ENCODE results near the gene RNU4-1.

Gene RNU4-1

DNA sequence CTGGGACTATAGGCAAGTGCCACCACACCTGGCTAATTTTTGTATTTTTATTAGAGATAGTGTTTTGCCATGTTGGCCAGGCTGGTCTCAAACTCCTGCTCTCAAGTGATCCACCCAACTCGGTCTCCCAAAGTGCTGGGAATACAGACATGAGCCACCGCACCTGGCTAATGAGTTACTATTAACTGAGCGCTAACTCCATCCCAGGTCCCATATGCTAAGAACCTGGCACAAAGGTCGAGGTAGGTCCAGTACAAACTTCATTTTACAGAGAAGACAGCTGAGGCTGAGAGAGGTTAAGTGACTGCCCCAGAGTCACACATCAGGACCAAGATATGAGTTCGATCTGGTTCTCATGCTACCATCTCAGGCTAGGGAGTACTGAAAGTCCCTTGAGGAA is 39.0 kb upstream of the RNU4-1 start:
- Histone ChIP-seq H3K4me2 (ENCODE audit: insufficient read depth, low read length, poor library complexity, severe bottlenecking) (no peak overlapping the region), H2BK5ac (ENCODE audit: low read length) (no peak overlapping the region), H4K91ac (ENCODE audit: low read depth, low read length, poor library complexity) (no peak overlapping the region), H3K4ac (ENCODE audit: low read length) (no peak overlapping the region), H3K9me3 (replicated peaks in 1 of 2; ENCODE audit: control insufficient read depth in 2 of 2, insufficient read depth in 1 of 2, low read depth in 1 of 2, low read length in 2 of 2) (peaks cover 7 to 10% of the 10 kb centered on the region in 2 donors), H3K4me3 (ENCODE audit: low read length in 2 of 2) (no peak overlapping the region), H2BK120ac (ENCODE audit: low read depth, low read length) (no peak overlapping the region), H3K4me1 (ENCODE audit: control insufficient read depth in 2 of 2, insufficient read depth in 1 of 2, low read depth in 1 of 2, low read length in 2 of 2) (no peaks in the 10 kb centered on the region), H3K79me1 (ENCODE audit: low read depth, low read length) (no peaks in the 10 kb centered on the region), H3K36me3 (replicated peaks in 1 of 2; ENCODE audit: control insufficient read depth in 2 of 2, insufficient read depth in 2 of 2, low read length in 2 of 2) (no peaks in the 10 kb centered on the region), H3K23ac (ENCODE audit: low read depth, low read length, poor library complexity) (no peak overlapping the region), H3K14ac (ENCODE audit: low read length) (peak overlapping the region; percentile 8), H2AFZ (ENCODE audit: low read length) (no peak overlapping the region), H3K27ac (replicated peaks; ENCODE audit: low read length) (no peak overlapping the region), H3K27me3 (ENCODE audit: control insufficient read depth in 3 of 3, insufficient read depth in 3 of 3, low read depth in 1 of 3, low read length in 3 of 3) (peaks cover 0 to 6% (median 0%) of the 10 kb centered on the region in 3 experiments), H4K8ac (ENCODE audit: low read depth, low read length) (no peak overlapping the region), H2AK5ac (ENCODE audit: low read depth, low read length) (no peak overlapping the region), H2BK12ac (ENCODE audit: low read length) (no peak overlapping the region), H3K9ac (ENCODE audit: low read depth, low read length, poor library complexity) (no peak overlapping the region), H2BK15ac (ENCODE audit: low read length) (no peak overlapping the region), H3K18ac (ENCODE audit: low read length) (no peak overlapping the region)
- no peak for DNase-seq (ENCODE audit: low spot score)
- no CpG with 5 or more reads among the region's 5 CpGs for WGBS, 2 donors (ENCODE audit: extremely low coverage in 2 of 2, insufficient read length in 2 of 2, insufficient replicate concordance in 1 of 2)

DNA sequence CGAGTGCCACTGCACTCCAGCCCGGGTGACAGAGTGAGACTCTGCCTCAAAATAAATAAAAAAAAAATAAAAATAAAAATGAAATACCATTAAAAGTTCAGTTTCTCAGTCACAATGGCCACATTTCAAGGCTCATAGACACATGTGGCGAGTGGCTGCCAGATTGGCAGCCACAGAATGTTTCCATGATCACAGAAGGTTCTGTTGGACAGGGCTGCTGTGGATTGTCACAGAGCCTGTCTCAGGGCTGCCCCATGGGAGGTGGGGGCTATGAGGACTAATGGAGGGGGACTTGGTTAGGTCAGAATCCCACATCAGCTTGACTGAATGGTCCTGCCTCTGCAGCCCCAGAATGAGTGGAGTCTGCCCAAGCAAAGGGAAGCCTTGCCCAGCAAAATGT is 38.4 kb upstream of the RNU4-1 start:
- Histone ChIP-seq H2AK5ac (ENCODE audit: low read depth, low read length) (no peak overlapping the region), H3K14ac (ENCODE audit: low read length) (no peak overlapping the region), H3K27ac (replicated peaks; ENCODE audit: low read length) (no peak overlapping the region), H3K9ac (ENCODE audit: low read depth, low read length, poor library complexity) (no peak overlapping the region), H3K4me3 (ENCODE audit: low read length in 2 of 2) (no peak overlapping the region), H3K9me3 (replicated peaks in 1 of 2; ENCODE audit: control insufficient read depth in 2 of 2, insufficient read depth in 1 of 2, low read depth in 1 of 2, low read length in 2 of 2) (peaks cover 2 to 4% of the 10 kb centered on the region in 2 donors), H3K18ac (ENCODE audit: low read length) (no peak overlapping the region), H2BK5ac (ENCODE audit: low read length) (no peak overlapping the region), H3K23ac (ENCODE audit: low read depth, low read length, poor library complexity) (no peak overlapping the region), H3K79me1 (ENCODE audit: low read depth, low read length) (no peaks in the 10 kb centered on the region), H3K4me1 (ENCODE audit: control insufficient read depth in 2 of 2, insufficient read depth in 1 of 2, low read depth in 1 of 2, low read length in 2 of 2) (no peaks in the 10 kb centered on the region), H3K36me3 (replicated peaks in 1 of 2; ENCODE audit: control insufficient read depth in 2 of 2, insufficient read depth in 2 of 2, low read length in 2 of 2) (no peaks in the 10 kb centered on the region), H4K8ac (ENCODE audit: low read depth, low read length) (no peak overlapping the region), H3K27me3 (ENCODE audit: control insufficient read depth in 3 of 3, insufficient read depth in 3 of 3, low read depth in 1 of 3, low read length in 3 of 3) (peaks cover 0 to 6% (median 0%) of the 10 kb centered on the region in 3 experiments), H2BK12ac (ENCODE audit: low read length) (no peak overlapping the region), H2BK15ac (ENCODE audit: low read length) (no peak overlapping the region), H3K4me2 (ENCODE audit: insufficient read depth, low read length, poor library complexity, severe bottlenecking) (no peak overlapping the region), H2AFZ (ENCODE audit: low read length) (no peak overlapping the region), H4K91ac (ENCODE audit: low read depth, low read length, poor library complexity) (no peak overlapping the region), H2BK120ac (ENCODE audit: low read depth, low read length) (no peak overlapping the region), H3K4ac (ENCODE audit: low read length) (no peak overlapping the region)
- no peak for DNase-seq (ENCODE audit: low spot score)
- WGBS, 2 donors (ENCODE audit: extremely low coverage in 2 of 2, insufficient read length in 2 of 2, insufficient replicate concordance in 1 of 2): no CpG with 5 or more reads among the region's 3 CpGs

DNA sequence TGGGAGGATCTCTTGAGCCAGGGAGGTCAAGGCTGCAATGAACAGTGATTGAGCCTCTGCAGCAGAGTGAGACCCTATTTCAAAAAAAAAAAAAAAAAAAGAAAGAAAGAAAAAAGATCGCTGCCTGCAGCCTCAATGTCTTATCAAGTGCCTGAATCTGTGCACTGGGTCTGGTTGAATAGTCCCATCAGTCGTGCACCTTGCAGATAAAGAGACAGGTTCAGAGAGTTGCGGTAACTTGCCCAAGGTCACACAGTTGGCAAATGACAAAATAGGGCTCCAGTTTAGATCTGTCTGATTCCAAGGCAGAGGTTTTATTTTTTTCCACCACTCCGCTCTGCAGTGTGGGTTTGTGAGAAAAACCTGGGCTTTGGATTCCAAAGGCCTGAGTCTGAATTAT is 35.2 kb upstream of the RNU4-1 start:
- Histone ChIP-seq H3K4me2 (ENCODE audit: insufficient read depth, low read length, poor library complexity, severe bottlenecking) (no peak overlapping the region), H3K79me1 (ENCODE audit: low read depth, low read length) (no peaks in the 10 kb centered on the region), H3K23ac (ENCODE audit: low read depth, low read length, poor library complexity) (no peak overlapping the region), H2AFZ (ENCODE audit: low read length) (no peak overlapping the region), H2BK120ac (ENCODE audit: low read depth, low read length) (no peak overlapping the region), H3K14ac (ENCODE audit: low read length) (no peak overlapping the region), H4K91ac (ENCODE audit: low read depth, low read length, poor library complexity) (no peak overlapping the region), H4K8ac (ENCODE audit: low read depth, low read length) (no peak overlapping the region), H3K9ac (ENCODE audit: low read depth, low read length, poor library complexity) (no peak overlapping the region), H3K4me3 (ENCODE audit: low read length in 2 of 2) (no peak overlapping the region), H2AK5ac (ENCODE audit: low read depth, low read length) (no peak overlapping the region), H3K9me3 (replicated peaks in 1 of 2; ENCODE audit: control insufficient read depth in 2 of 2, insufficient read depth in 1 of 2, low read depth in 1 of 2, low read length in 2 of 2) (no peaks in the 10 kb centered on the region), H3K27ac (replicated peaks; ENCODE audit: low read length) (no peak overlapping the region), H3K18ac (ENCODE audit: low read length) (no peak overlapping the region), H3K36me3 (replicated peaks in 1 of 2; ENCODE audit: control insufficient read depth in 2 of 2, insufficient read depth in 2 of 2, low read length in 2 of 2) (no peaks in the 10 kb centered on the region), H3K27me3 (ENCODE audit: control insufficient read depth in 3 of 3, insufficient read depth in 3 of 3, low read depth in 1 of 3, low read length in 3 of 3) (peaks cover 0 to 6% (median 0%) of the 10 kb centered on the region in 3 experiments), H3K4ac (ENCODE audit: low read length) (no peak overlapping the region), H3K4me1 (ENCODE audit: control insufficient read depth in 2 of 2, insufficient read depth in 1 of 2, low read depth in 1 of 2, low read length in 2 of 2) (peaks cover 4 to 5% of the 10 kb centered on the region in 2 donors), H2BK15ac (ENCODE audit: low read length) (no peak overlapping the region), H2BK12ac (ENCODE audit: low read length) (no peak overlapping the region), H2BK5ac (ENCODE audit: low read length) (no peak overlapping the region)
- no peak for DNase-seq (ENCODE audit: low spot score)
- WGBS, 2 donors (ENCODE audit: extremely low coverage in 2 of 2, insufficient read length in 2 of 2, insufficient replicate concordance in 1 of 2): no CpG with 5 or more reads among the region's 4 CpGs

- WGBS, 2 donors (ENCODE audit: extremely low coverage in 2 of 2, insufficient read length in 2 of 2, insufficient replicate concordance in 1 of 2): no CpG with 5 or more reads among the region's 5 CpGs
- no peak within 1 kb of the TSS for H2BK120ac ChIP-seq (ENCODE audit: low read depth, low read length)
These were observed 34.6 kb upstream of the RNU4-1 start, which contains the start of gene PLA2G1B for GRCh38 chr12:120327593-120327992. Gene PLA2G1B, minus strand, starts transcription at chr12:120327779. Its CDS starts 26 bp downstream, at chr12:120327753.

More at GRCh38 chr12:120327593-120327992, 34.6 kb upstream of the RNU4-1 start, which contains the start of gene PLA2G1B:
- H2AK5ac ChIP-seq (ENCODE audit: low read depth, low read length): no peak within 1 kb of the TSS
- no peak within 1 kb of the TSS for H3K4ac ChIP-seq (ENCODE audit: low read length)
- H3K14ac ChIP-seq (ENCODE audit: low read length): no peak within 1 kb of the TSS
- H2BK12ac ChIP-seq (ENCODE audit: low read length): no peak within 1 kb of the TSS
- no peak within 1 kb of the TSS for H3K18ac ChIP-seq (ENCODE audit: low read length)
- no peak within 1 kb of the TSS for H3K9ac ChIP-seq (ENCODE audit: low read depth, low read length, poor library complexity)
- no peaks in the 10 kb centered on the region for H3K79me1 ChIP-seq (ENCODE audit: low read depth, low read length)
- no peak within 1 kb of the TSS for H3K27ac ChIP-seq (replicated peaks; ENCODE audit: low read length)
- H3K4me3 ChIP-seq (ENCODE audit: low read length in 2 of 2): no peak within 1 kb of the TSS
- no peaks in the 10 kb centered on the region for H3K36me3 ChIP-seq (replicated peaks in 1 of 2; ENCODE audit: control insufficient read depth in 2 of 2, insufficient read depth in 2 of 2, low read length in 2 of 2)
- H3K23ac ChIP-seq (ENCODE audit: low read depth, low read length, poor library complexity): no peak within 1 kb of the TSS
- H3K4me1 ChIP-seq (ENCODE audit: control insufficient read depth in 2 of 2, insufficient read depth in 1 of 2, low read depth in 1 of 2, low read length in 2 of 2): peaks cover 4 to 5% of the 10 kb centered on the region in 2 donors
- no peak within 1 kb of the TSS for H2BK5ac ChIP-seq (ENCODE audit: low read length)
- H4K8ac ChIP-seq (ENCODE audit: low read depth, low read length): no peak within 1 kb of the TSS
- no peak within 1 kb of the TSS for H3K4me2 ChIP-seq (ENCODE audit: insufficient read depth, low read length, poor library complexity, severe bottlenecking)
- no peaks in the 10 kb centered on the region for H3K9me3 ChIP-seq (replicated peaks in 1 of 2; ENCODE audit: control insufficient read depth in 2 of 2, insufficient read depth in 1 of 2, low read depth in 1 of 2, low read length in 2 of 2)
- DNase-seq (ENCODE audit: low spot score): no peak
- no peak within 1 kb of the TSS for H2AFZ ChIP-seq (ENCODE audit: low read length)
- no peak within 1 kb of the TSS for H2BK15ac ChIP-seq (ENCODE audit: low read length)
- no peak within 1 kb of the TSS for H4K91ac ChIP-seq (ENCODE audit: low read depth, low read length, poor library complexity)
- H3K27me3 ChIP-seq (ENCODE audit: control insufficient read depth in 3 of 3, insufficient read depth in 3 of 3, low read depth in 1 of 3, low read length in 3 of 3): peaks cover 0 to 7% (median 0%) of the 10 kb centered on the region in 3 experiments

All from neuronal stem cell (in vitro differentiated cells).